ENCODE measurements around the gene NFATC2.

Gene NFATC2

GRCh38 chr20:51528263-51529027 lies 14.1 kb downstream of the NFATC2 start:
- H3K27ac ChIP-seq (ENCODE audit: low read length), result peak overlapping the region; percentile 87
- H3K79me2 ChIP-seq (ENCODE audit: low read length), result peaks cover 100% of the 10 kb centered on the region
- H3K9ac ChIP-seq (ENCODE audit: low read length), result peak overlapping the region; percentile 60
- TF ChIP-seq CTCF (IDR thresholded peaks at IDR 0.05; ENCODE audit: low read depth, low read length) (peak; percentile 10; the same call in 1 of the 2 replicates), EZH2phosphoT487 (IDR thresholded peaks at IDR 0.05; ENCODE audit: low read depth) (no peak)
- peaks cover 63% of the 10 kb centered on the region for H4K20me1 ChIP-seq (ENCODE audit: insufficient read depth, low read length)
- no peaks in the 10 kb centered on the region for H3K9me3 ChIP-seq (ENCODE audit: insufficient read depth, low read length)
- no peak overlapping the region for H2AFZ ChIP-seq (ENCODE audit: low read depth, low read length)
- peak overlapping the region; percentile 80 for H3K4me2 ChIP-seq (ENCODE audit: low read length)
- H3K27me3 ChIP-seq (ENCODE audit: low read depth, low read length), result no peaks in the 10 kb centered on the region
- H3K4me1 ChIP-seq (ENCODE audit: low read length), result peaks cover 83% of the 10 kb centered on the region
- H3K4me3 ChIP-seq (ENCODE audit: low read length), result peak overlapping the region; percentile 65
- peaks cover 29% of the 10 kb centered on the region for H3K36me3 ChIP-seq (replicated peaks; ENCODE audit: low read depth, low read length)

GRCh38 chr20:51526754-51527153 lies 15.8 kb downstream of the NFATC2 start:
- H3K4me2 ChIP-seq (ENCODE audit: low read length), result peak overlapping the region; percentile 84
- H3K4me3 ChIP-seq (ENCODE audit: low read length), result no peak overlapping the region

GRCh38 chr20:51526106-51526470 lies 16.4 kb downstream of the NFATC2 start:
- Histone ChIP-seq H3K79me2 (ENCODE audit: low read length) (peaks cover 98% of the 10 kb centered on the region), H3K36me3 (replicated peaks; ENCODE audit: low read depth, low read length) (peaks cover 35% of the 10 kb centered on the region), H2AFZ (ENCODE audit: low read depth, low read length) (no peak overlapping the region), H3K4me3 (ENCODE audit: low read length) (peak overlapping the region; percentile 59), H3K4me2 (ENCODE audit: low read length) (peak overlapping the region; percentile 84), H3K27ac (ENCODE audit: low read length) (peak overlapping the region; percentile 55), H3K4me1 (ENCODE audit: low read length) (peaks cover 66% of the 10 kb centered on the region), H3K9me3 (ENCODE audit: insufficient read depth, low read length) (no peaks in the 10 kb centered on the region), H3K27me3 (ENCODE audit: low read depth, low read length) (no peaks in the 10 kb centered on the region), H4K20me1 (ENCODE audit: insufficient read depth, low read length) (peaks cover 68% of the 10 kb centered on the region), H3K9ac (ENCODE audit: low read length) (peak overlapping the region; percentile 45; the same call in 1 of the 2 replicates)
- TF ChIP-seq CTCF (IDR thresholded peaks at IDR 0.05; ENCODE audit: low read depth, low read length) (no peak), EZH2phosphoT487 (IDR thresholded peaks at IDR 0.05; ENCODE audit: low read depth) (no peak)

More at GRCh38 chr20:51526754-51527153, 15.8 kb downstream of the NFATC2 start:
- peaks cover 73% of the 10 kb centered on the region for H3K4me1 ChIP-seq (ENCODE audit: low read length)
- H3K9me3 ChIP-seq (ENCODE audit: insufficient read depth, low read length), result no peaks in the 10 kb centered on the region
- peaks cover 65% of the 10 kb centered on the region for H4K20me1 ChIP-seq (ENCODE audit: insufficient read depth, low read length)
- H3K9ac ChIP-seq (ENCODE audit: low read length), result no peak overlapping the region
- TF ChIP-seq EZH2phosphoT487 (IDR thresholded peaks at IDR 0.05; ENCODE audit: low read depth), result no peak
- no peak for TF ChIP-seq CTCF (IDR thresholded peaks at IDR 0.05; ENCODE audit: low read depth, low read length)
- H3K27me3 ChIP-seq (ENCODE audit: low read depth, low read length), result no peaks in the 10 kb centered on the region
- H3K27ac ChIP-seq (ENCODE audit: low read length), result peak overlapping the region; percentile 55; the same call in 1 of the 2 replicates
- H3K36me3 ChIP-seq (replicated peaks; ENCODE audit: low read depth, low read length), result peaks cover 32% of the 10 kb centered on the region
- no peak overlapping the region for H2AFZ ChIP-seq (ENCODE audit: low read depth, low read length)
- H3K79me2 ChIP-seq (ENCODE audit: low read length), result peaks cover 100% of the 10 kb centered on the region

GRCh38 chr20:51525241-51526105 lies 17.0 kb downstream of the NFATC2 start:
- Histone ChIP-seq H3K9ac (ENCODE audit: low read length) (peak overlapping the region; percentile 45), H4K20me1 (ENCODE audit: insufficient read depth, low read length) (peaks cover 69% of the 10 kb centered on the region), H3K36me3 (replicated peaks; ENCODE audit: low read depth, low read length) (peaks cover 39% of the 10 kb centered on the region), H3K4me2 (ENCODE audit: low read length) (peak overlapping the region; percentile 84), H3K4me3 (ENCODE audit: low read length) (peak overlapping the region; percentile 59), H2AFZ (ENCODE audit: low read depth, low read length) (no peak overlapping the region), H3K79me2 (ENCODE audit: low read length) (peaks cover 96% of the 10 kb centered on the region), H3K9me3 (ENCODE audit: insufficient read depth, low read length) (no peaks in the 10 kb centered on the region), H3K27me3 (ENCODE audit: low read depth, low read length) (no peaks in the 10 kb centered on the region), H3K27ac (ENCODE audit: low read length) (peak overlapping the region; percentile 55), H3K4me1 (ENCODE audit: low read length) (peaks cover 60% of the 10 kb centered on the region)
- no peak for TF ChIP-seq EZH2phosphoT487 (IDR thresholded peaks at IDR 0.05; ENCODE audit: low read depth)
- TF ChIP-seq CTCF (IDR thresholded peaks at IDR 0.05; ENCODE audit: low read depth, low read length), result no peak

All from OCI-LY3 (cell line).